Endothelial cell of umbilical vein (primary cell): ENCODE data around the gene PPP1CA. TPM values are rescaled to one million over a fixed set of nuclear protein-coding genes. Genes with fewer than 3 reads are reported as not detected.
A peak's percentile ranks its signal among the peaks of the same experiment; 100 is the strongest.

Experiments used
- BruUV-seq: library from RNA; stranded (reverse); fragments of 400-500 nt; replicated peaks from 2 replicates; lab custom pipeline; 2021; lab: Mats Ljungman, UMichigan
- CTCF ChIA-PET: fragments of 300-600, 350-600 bp; sonication (Branson Sonifier 250); formaldehyde crosslinking; loops from one replicate; lab custom pipeline; 2021; ENCODE audit warnings: antibody characterized with exemption, inconsistent platforms; lab: Charles Lee
- POLR2A ChIA-PET: fragments of 300-600, 350-600 bp; sonication (Branson Sonifier 250); formaldehyde crosslinking; loops from one replicate; lab custom pipeline; 2021; ENCODE audit warnings: antibody characterized with exemption, inconsistent platforms; lab: Charles Lee
- DNase-seq: peaks from one replicate; pipeline ENCODE4 v3.0.0-alpha.2; 2011; ENCODE audit warnings: low read depth, low spot score
- FAIRE-seq: peaks from 2 replicates; lab custom pipeline; 2011; peaks lifted over from hg19 to GRCh38; lab: Jason Lieb, UNC
- H2AFZ ChIP-seq: 2 replicates; pipeline ENCODE4 v1.6.0; 2012; ENCODE audit warnings: low read depth, low read length, control low read depth, inconsistent platforms
- H3K27ac ChIP-seq: 2 replicates; pipeline ENCODE4 v1.5.1; 2011; ENCODE audit warnings: low read depth, mild to moderate bottlenecking, control low read depth, low read length, moderate library complexity; ENCODE audit not compliant: insufficient read depth
- H3K27me3 ChIP-seq, 2 experiments: 2 replicates each; pipeline versions ENCODE4 v1.6.0 to v1.6.1; 2011; ENCODE audit warnings: low read length in 2 of 2, mixed read lengths in 1 of 2; ENCODE audit not compliant: control insufficient read depth in 2 of 2, insufficient read depth in 2 of 2
- H3K36me3 ChIP-seq, 2 experiments: 2 replicates in 1 of 2; 3 replicates in 1 of 2; pipeline ENCODE4 v1.5.1; 2011; ENCODE audit warnings: low read length in 2 of 2, mild to moderate bottlenecking in 1 of 2, moderate library complexity in 1 of 2; ENCODE audit not compliant: control insufficient read depth in 2 of 2, insufficient read depth in 2 of 2; ENCODE audit errors: extremely low read depth in 1 of 2
- H3K4me1 ChIP-seq: 3 replicates; pipeline ENCODE4 v1.5.1; 2011; ENCODE audit warnings: mild to moderate bottlenecking, low read length; ENCODE audit not compliant: control insufficient read depth, insufficient read depth; ENCODE audit errors: extremely low read depth
- H3K4me2 ChIP-seq: 2 replicates; pipeline ENCODE4 v1.6.1; 2011; ENCODE audit warnings: low read length, control low read depth, mixed read lengths; ENCODE audit not compliant: insufficient read depth
- H3K4me3 ChIP-seq, 3 experiments: fragments of 200-600 bp in 1 of 3; sonication (generic), shearing (Covaris generic) in 1 of 3; replicated peaks in 1 of 3; 2 replicates each; pipeline ENCODE4 v1.5.1; 2011 to 2016; ENCODE audit warnings: control low read depth in 3 of 3, low read length in 3 of 3, mild to moderate bottlenecking in 2 of 3, inconsistent platforms in 1 of 3, low read depth in 1 of 3, moderate library complexity in 1 of 3; ENCODE audit not compliant: insufficient read depth in 1 of 3
- H3K79me2 ChIP-seq: 2 replicates; pipeline ENCODE4 v1.6.0; 2012; ENCODE audit warnings: low read length, inconsistent platforms; ENCODE audit not compliant: control insufficient read depth, insufficient read depth
- H3K9ac ChIP-seq: replicated peaks from 2 replicates; pipeline ENCODE3; 2011; ENCODE audit warnings: low read length, control low read depth; ENCODE audit not compliant: insufficient read depth; ENCODE audit errors: extremely low read depth
- H3K9me1 ChIP-seq: replicated peaks from 3 replicates; pipeline ENCODE4 v1.6.0; 2011; ENCODE audit warnings: mild to moderate bottlenecking, low read length; ENCODE audit not compliant: control insufficient read depth, insufficient read depth; ENCODE audit errors: extremely low read depth
- H3K9me3 ChIP-seq: replicated peaks from 2 replicates; pipeline ENCODE4 v1.5.1; 2012; ENCODE audit warnings: low read length, inconsistent platforms; ENCODE audit not compliant: control insufficient read depth, insufficient read depth
- H4K20me1 ChIP-seq: replicated peaks from 2 replicates; pipeline ENCODE3; 2011; ENCODE audit warnings: mild to moderate bottlenecking, low read length; ENCODE audit not compliant: control insufficient read depth, insufficient read depth; ENCODE audit errors: extremely low read depth
- CTCF ChIP-seq, 2 donors: IDR thresholded peaks; 1 replicate in 1 of 2; 2 replicates in 1 of 2; pipeline ENCODE4 v1.5.1; 2011; ENCODE audit warnings: low read length in 2 of 2, mild to moderate bottlenecking in 2 of 2, moderate library complexity in 2 of 2, control low read depth in 1 of 2, inconsistent platforms in 1 of 2, low read depth in 1 of 2; ENCODE audit not compliant: insufficient read depth in 1 of 2; ENCODE audit errors: extremely low read depth in 1 of 2
- FOS ChIP-seq: IDR thresholded peaks from 2 replicates; pipeline ENCODE4 v1.6.1; 2011; ENCODE audit warnings: mild to moderate bottlenecking, low read length, moderate library complexity, borderline replicate concordance; ENCODE audit not compliant: insufficient read depth
- GATA2 ChIP-seq: IDR thresholded peaks from 2 replicates; pipeline ENCODE4 v1.7.0; 2011; ENCODE audit warnings: low read depth, mild to moderate bottlenecking, moderate library complexity, mixed read lengths, low read length; ENCODE audit not compliant: insufficient read length, insufficient read depth
- JUN ChIP-seq: IDR thresholded peaks from 2 replicates; pipeline ENCODE4 v1.6.1; 2011; ENCODE audit warnings: borderline replicate concordance, low read depth; ENCODE audit not compliant: insufficient read length, insufficient read depth
- MYC ChIP-seq: IDR thresholded peaks from one replicate; pipeline ENCODE4 v1.6.1; 2011; ENCODE audit warnings: mild to moderate bottlenecking, low read depth, low read length
- POLR2A ChIP-seq: IDR thresholded peaks from 2 replicates; pipeline ENCODE4 v1.6.1; 2012; ENCODE audit warnings: low read depth, mild to moderate bottlenecking, control low read depth, low read length
- POLR2AphosphoS5 ChIP-seq: IDR thresholded peaks from 2 replicates; pipeline ENCODE4 v1.6.1; 2012; ENCODE audit warnings: low read depth, mild to moderate bottlenecking, control low read depth, low read length, moderate library complexity; ENCODE audit not compliant: insufficient read depth
- dilution Hi-C: fragments of 300-500 bp; cut with MboI; formaldehyde crosslinking; loops from one replicate; pipeline ENCODE4 v1.15.0; 2019; ENCODE audit warnings: low sequenced_read_pairs; ENCODE audit not compliant: extremely low pct_ligation_motif_present
- intact Hi-C: fragments of 100-400 bp; cut with micrococcal nuclease; formaldehyde crosslinking; loops from one replicate; pipeline ENCODE4 v1.10.0; 2022
- polyA plus RNA-seq, 4 experiments: library from polyadenylated mRNA; depleted of rRNA in 3 of 4; stranded (reverse) in 3 of 4; unstranded in 1 of 4; fragments of >200 nt; gene quantifications; 2 replicates each; pipeline versions ENCODE4 v1.2.1 to v1.2.3, GENCODE V29; 2011 to 2012; ENCODE audit warnings: missing spikeins in 1 of 4
- total RNA-seq: library from RNA; stranded (reverse); gene quantifications from 2 replicates; pipeline ENCODE4 v1.2.3, GENCODE V29; 2021

PPP1CA gene
- total and polyA plus RNA-seq, 2 donors (not counting 3 experiments of a cell fraction or from before 2014, with no cell fraction given) = 192 to 419 TPM

- POLR2A ChIA-PET = interaction anchor here (0.7 to 1.4 kb wide), 3 partner anchors 17 to 207 kb away, joined by 3 to 12 read pairs (median 4); no protein-coding TSS in a partner anchor
Measured at GRCh38 chr11:67374571-67375281, 26.9 kb downstream of the PPP1CA start.

More at GRCh38 chr11:67374571-67375281, 26.9 kb downstream of the PPP1CA start:
- no TSS peak for BruUV-seq
- CTCF ChIA-PET = interaction anchor here (0.7 to 19.7 kb wide), 15 partner anchors 6 to 294 kb away, joined by 3 to 1051 read pairs (median 5); partner anchors contain the start of genes GSTP1, POLD4, PPP1CA and RAD9A
- no peaks in the 10 kb centered on the region for H3K9me3 ChIP-seq
- H3K27me3 ChIP-seq = peaks cover 0 to 3% of the 10 kb centered on the region in 2 experiments
- DNase-seq = no peak
- no peak for FAIRE-seq
- H2AFZ ChIP-seq = peak overlapping the region; percentile 30
- intact Hi-C loops (loop anchor here (1.0 kb wide), 2 partner anchors 17 to 86 kb away; no protein-coding TSS in a partner anchor), dilution Hi-C loops (no loop called here)
- H3K79me2 ChIP-seq = peaks cover 14% of the 10 kb centered on the region
- H3K4me3 ChIP-seq = no peak overlapping the region
- H3K36me3 ChIP-seq = no peaks in the 10 kb centered on the region
- H4K20me1 ChIP-seq = no peaks in the 10 kb centered on the region
- peaks cover 30% of the 10 kb centered on the region for H3K4me1 ChIP-seq
- H3K27ac ChIP-seq = peak overlapping the region; percentile 33
- no peak for TF ChIP-seq FOS
- TF ChIP-seq CTCF (IDR thresholded peaks at IDR 0.05; ENCODE audit: extremely low read depth in 1 of 2, insufficient read depth in 1 of 2, low read depth in 1 of 2, low read length in 2 of 2) = no peak
- TF ChIP-seq POLR2A = no peak
- no peak for TF ChIP-seq MYC
- no peak for TF ChIP-seq POLR2AphosphoS5
- TF ChIP-seq GATA2 = no peak
- no peak for TF ChIP-seq JUN
- H3K9me1 ChIP-seq = no peaks in the 10 kb centered on the region
- peak overlapping the region; percentile 1 for H3K9ac ChIP-seq
- no peak overlapping the region for H3K4me2 ChIP-seq
